Rectal smooth muscle tissue (tissue), 1 donor: ENCODE data around the gene MIEN1.

Source experiments
- H3K27ac ChIP-seq: one replicate; pipeline ENCODE4 v1.7.0; 2013; ENCODE audit warnings: low read depth, low read length, inconsistent platforms
- H3K27me3 ChIP-seq: one replicate; pipeline ENCODE4 v1.7.0; 2013; ENCODE audit warnings: low read length; ENCODE audit not compliant: control insufficient read depth, insufficient read depth
- H3K36me3 ChIP-seq: one replicate; pipeline ENCODE4 v1.7.0; 2013; ENCODE audit warnings: low read length; ENCODE audit not compliant: control insufficient read depth, insufficient read depth
- H3K4me1 ChIP-seq: one replicate; pipeline ENCODE4 v1.7.0; 2013; ENCODE audit warnings: low read length; ENCODE audit not compliant: control insufficient read depth, insufficient read depth
- H3K4me3 ChIP-seq: one replicate; pipeline ENCODE4 v1.7.0; 2013; ENCODE audit warnings: low read length
- H3K9ac ChIP-seq: one replicate; pipeline ENCODE4 v1.7.0; 2013; ENCODE audit warnings: low read length

MIEN1 gene, protein sequence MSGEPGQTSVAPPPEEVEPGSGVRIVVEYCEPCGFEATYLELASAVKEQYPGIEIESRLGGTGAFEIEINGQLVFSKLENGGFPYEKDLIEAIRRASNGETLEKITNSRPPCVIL

DNA sequence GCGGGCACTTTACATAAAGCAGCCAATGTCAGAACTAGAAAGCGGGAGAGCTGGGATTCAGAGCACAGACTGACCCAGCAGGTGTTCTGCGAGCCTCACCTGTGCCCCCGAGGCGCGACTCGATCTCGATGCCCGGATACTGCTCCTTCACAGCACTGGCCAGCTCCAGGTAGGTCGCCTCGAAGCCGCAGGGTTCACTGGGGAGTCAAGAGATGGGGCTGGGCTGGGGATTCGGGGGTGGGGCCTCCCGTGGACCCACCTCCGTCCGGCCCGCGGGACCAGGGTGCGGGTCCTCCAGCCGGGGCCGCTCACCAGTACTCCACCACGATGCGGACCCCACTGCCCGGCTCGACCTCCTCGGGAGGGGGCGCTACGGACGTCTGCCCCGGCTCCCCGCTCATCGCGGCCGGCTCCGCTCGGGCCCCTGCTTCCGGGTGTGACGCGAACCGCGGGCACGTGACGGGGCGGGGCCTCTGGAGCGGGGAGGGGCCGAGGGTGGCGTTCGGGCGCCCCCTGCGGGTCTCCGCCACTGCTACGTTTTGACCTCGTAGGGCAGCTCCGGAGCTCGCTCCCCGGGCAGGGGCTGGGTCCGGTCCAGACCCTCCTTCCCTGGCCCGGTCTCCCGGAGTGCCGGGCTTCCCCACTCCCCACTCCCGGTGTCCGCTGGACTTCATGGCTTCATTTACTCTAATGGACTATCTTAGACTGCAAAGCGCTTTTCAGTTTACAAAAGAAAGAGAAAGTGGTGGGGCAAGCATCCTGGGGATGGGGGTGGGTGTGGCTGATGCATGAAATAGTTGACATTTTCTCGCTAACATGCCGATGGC is at the start of gene MIEN1:
TSS of gene MIEN1 (minus strand) at position 438 of the 827 bp plus-strand sequence. CDS start at position 401, 37 bp downstream.
- no peaks in the 10 kb centered on the region for H3K27me3 ChIP-seq
- peak within 1 kb of the TSS; percentile 83 for H3K4me3 ChIP-seq
- peaks cover 5% of the 10 kb centered on the region for H3K4me1 ChIP-seq
- H3K27ac ChIP-seq = peak within 1 kb of the TSS; percentile 84
- peak within 1 kb of the TSS; percentile 81 for H3K9ac ChIP-seq
- H3K36me3 ChIP-seq = peaks cover 13% of the 10 kb centered on the region

DNA sequence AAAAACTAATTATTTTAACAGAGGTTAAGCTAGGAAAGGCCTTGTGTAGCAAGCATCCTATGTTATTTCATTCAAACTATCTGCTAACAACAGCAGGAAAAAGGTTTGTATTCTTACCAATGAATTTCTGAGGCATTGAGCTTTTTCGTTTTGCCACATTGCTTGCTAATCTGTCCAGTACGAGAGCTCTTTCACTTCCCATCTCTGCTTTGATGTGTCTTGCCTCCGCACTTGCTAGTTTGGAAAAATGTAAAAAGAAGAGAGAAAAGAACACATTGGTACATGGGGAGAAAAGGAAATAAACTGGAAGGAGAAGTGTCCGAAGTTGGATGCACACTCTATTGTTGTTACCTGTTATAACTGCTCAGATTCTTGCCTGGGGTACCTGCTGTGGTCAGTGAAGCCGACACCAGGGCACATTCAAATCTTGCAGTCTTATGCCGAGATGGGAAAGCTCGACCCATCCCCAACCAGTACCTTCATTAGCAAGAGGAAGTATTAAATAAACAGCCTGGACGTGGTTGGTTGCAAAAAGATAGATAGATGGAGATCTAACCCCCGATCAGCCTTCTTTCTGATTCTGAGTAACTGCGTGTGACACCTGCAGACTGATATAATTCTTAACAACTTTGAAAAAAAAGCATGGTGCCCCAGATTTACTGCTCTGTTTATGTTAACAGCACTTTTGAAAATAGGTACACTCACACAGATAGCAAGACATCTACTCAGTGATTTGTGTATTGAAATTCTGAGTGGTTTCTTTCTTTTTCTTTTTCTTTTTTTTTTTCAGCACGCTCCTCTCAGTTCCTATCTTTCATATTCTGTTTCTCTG is 47.4 kb upstream of the MIEN1 start:
- no peaks in the 10 kb centered on the region for H3K4me1 ChIP-seq
- no peak overlapping the region for H3K9ac ChIP-seq
- no peaks in the 10 kb centered on the region for H3K27me3 ChIP-seq
- peak overlapping the region; percentile 23 for H3K4me3 ChIP-seq
- no peaks in the 10 kb centered on the region for H3K36me3 ChIP-seq
- no peak overlapping the region for H3K27ac ChIP-seq

DNA sequence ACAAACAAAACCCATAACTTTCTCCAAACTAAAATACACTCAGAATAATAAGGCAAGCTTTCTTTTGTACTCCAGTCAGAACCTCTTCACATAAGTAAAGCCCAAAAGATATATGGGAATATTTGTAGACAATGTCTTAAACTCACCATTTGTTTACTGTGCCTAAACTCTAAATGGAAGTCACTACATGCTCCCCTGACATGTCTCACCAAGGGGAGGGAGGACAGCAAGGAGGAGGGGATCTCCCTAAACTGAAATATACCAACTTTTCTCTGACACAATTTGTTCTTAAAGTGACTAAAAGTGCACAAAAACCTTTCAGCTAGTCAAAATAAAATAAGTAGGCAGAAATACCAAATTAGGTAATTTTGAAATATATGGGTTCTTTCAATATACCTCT is 45.9 kb upstream of the MIEN1 start:
- no peaks in the 10 kb centered on the region for H3K27me3 ChIP-seq
- no peak overlapping the region for H3K9ac ChIP-seq
- no peaks in the 10 kb centered on the region for H3K4me1 ChIP-seq
- no peaks in the 10 kb centered on the region for H3K36me3 ChIP-seq
- H3K27ac ChIP-seq = no peak overlapping the region
- H3K4me3 ChIP-seq = no peak overlapping the region

DNA sequence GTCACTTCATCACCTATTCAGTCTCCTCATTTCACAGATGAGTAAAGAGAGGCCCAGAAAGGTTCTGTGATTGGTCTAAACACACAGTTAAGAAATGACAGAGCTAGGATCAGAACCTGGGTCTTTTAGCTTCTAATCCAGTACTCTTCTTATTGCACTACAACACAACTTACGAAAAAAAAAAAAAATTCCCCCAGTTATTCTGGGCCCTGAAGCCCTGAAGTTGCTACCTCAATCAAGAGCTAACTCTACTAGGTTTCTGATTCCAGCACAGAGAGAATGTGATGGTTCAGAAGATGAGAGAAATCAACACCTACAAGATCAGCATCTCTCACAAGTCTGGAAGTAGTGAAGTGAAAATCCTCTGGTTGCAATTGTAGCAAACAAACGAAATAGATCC is 44.7 kb upstream of the MIEN1 start:
- H3K27me3 ChIP-seq = no peaks in the 10 kb centered on the region
- H3K9ac ChIP-seq = no peak overlapping the region
- no peak overlapping the region for H3K4me3 ChIP-seq
- no peak overlapping the region for H3K27ac ChIP-seq
- no peaks in the 10 kb centered on the region for H3K36me3 ChIP-seq
- no peaks in the 10 kb centered on the region for H3K4me1 ChIP-seq

DNA sequence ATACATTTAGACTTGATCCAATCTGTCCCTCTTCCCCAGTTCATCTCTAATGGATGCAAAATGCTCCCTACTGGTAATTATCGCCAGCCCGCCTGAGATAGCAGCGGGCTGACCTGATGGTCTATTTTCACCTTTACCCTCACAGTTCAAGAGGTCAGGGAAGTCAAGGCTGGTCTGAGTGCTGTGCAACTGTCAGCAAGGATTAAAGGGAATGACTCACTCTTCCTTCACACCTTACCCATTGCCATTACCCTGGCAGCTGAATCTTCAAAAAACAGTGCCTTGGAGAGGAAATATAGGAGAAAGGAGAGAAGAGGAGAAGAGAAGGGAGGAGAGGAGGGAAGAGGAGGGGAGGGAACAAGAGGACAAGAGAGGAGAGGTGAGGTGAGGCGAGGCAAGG is 43.7 kb upstream of the MIEN1 start:
- H3K27ac ChIP-seq = no peak overlapping the region
- no peaks in the 10 kb centered on the region for H3K4me1 ChIP-seq
- no peak overlapping the region for H3K4me3 ChIP-seq
- H3K9ac ChIP-seq = no peak overlapping the region
- no peaks in the 10 kb centered on the region for H3K36me3 ChIP-seq
- no peaks in the 10 kb centered on the region for H3K27me3 ChIP-seq

DNA sequence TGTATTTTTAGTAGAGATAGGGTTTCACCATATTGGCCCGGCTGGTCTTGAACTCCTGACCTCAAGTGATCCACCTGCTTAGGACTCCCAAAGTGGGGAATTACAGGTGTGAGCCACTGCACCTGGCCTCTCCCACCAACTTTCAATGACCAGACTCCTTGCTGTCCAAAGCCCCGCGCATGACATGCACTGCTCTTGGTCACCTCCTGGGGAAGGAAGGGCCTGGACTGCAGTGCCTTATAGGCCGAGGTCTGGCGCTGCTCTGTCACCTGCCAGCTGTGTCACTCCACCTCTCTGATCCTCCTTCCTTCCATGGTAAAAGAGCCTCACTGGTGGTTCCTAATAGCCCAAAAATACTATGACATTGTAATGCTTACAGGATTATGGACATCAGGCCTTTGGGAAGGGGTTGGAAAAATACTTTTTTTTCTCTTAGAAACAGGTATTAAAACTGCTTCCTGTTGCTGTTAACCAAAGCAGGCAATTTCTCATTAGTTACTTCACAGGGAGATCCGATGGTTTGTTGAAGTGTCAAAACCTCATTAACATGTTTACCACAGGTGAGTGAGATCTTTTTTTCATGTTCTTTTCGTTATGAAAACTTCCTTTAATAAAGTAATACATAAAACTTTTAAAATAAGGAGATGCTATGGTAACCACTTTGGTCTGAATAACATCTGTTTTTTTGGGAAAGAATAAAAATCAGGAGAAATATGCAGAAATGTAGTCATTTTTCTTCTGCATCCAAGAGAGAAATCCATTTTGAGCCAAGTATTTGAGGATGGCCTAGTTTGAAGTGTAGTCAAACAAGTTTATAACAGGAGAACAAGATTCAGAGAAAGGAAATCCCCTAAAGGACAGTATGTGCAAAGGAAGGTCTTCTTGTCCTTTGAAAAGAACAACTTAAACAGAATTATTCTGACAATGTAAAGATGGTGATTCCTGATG is 42.9 kb upstream of the MIEN1 start:
- Histone ChIP-seq H3K9ac (no peak overlapping the region), H3K36me3 (no peaks in the 10 kb centered on the region), H3K27ac (no peak overlapping the region), H3K4me3 (no peak overlapping the region), H3K4me1 (no peaks in the 10 kb centered on the region), H3K27me3 (no peaks in the 10 kb centered on the region)

DNA sequence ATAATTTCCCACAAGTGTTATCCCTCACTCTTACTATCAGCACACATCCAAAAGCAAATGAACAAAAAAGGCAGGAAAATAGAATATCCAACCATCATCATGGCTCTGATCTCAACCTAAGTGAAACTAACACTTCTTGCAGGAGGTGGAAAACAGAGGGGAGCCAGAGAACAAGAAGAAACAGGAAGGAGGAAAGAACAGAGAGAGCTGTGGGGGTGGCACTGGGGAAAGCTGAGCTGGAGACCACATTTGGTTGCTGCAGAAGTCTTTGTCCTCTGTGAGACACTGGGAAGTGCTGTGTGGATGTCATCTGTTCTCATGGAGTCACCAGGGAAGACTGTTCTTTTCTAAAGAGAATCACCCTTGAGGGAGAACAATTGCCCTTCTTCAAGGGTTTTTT is 42.1 kb upstream of the MIEN1 start:
- no peak overlapping the region for H3K4me3 ChIP-seq
- no peak overlapping the region for H3K27ac ChIP-seq
- no peaks in the 10 kb centered on the region for H3K27me3 ChIP-seq
- H3K36me3 ChIP-seq = no peaks in the 10 kb centered on the region
- H3K9ac ChIP-seq = no peak overlapping the region
- no peaks in the 10 kb centered on the region for H3K4me1 ChIP-seq

DNA sequence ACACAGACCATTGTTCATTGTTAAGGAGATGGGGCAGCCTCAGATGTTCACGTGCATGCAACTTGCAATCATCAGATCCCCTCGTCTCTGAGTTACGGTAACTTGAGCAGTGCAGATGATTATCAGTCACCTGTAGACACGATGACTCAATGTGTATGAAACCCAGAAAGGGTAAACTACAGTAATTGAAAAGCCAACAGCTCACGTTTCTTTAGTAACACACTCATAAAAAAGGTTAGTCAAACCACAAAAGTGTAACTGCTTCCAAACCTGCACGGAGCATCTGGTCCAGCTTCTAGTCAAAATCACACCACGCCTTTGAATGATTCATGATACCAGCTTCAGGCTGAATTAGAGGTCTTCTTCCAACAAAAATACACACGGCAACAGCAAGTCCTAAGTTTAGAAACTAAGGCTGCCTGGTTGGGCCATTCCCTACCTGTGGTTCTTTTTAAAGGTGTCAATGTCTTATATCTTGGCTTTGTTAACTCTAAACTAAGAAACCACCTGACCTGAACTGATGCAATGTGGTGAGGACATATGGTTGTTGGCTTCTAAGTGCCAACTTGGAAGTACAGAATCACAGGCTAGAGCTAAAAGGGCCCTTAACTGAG is 39.7 kb upstream of the MIEN1 start:
- no peak overlapping the region for H3K27ac ChIP-seq
- H3K4me3 ChIP-seq = no peak overlapping the region
- H3K27me3 ChIP-seq = no peaks in the 10 kb centered on the region
- H3K36me3 ChIP-seq = no peaks in the 10 kb centered on the region
- no peak overlapping the region for H3K9ac ChIP-seq
- no peaks in the 10 kb centered on the region for H3K4me1 ChIP-seq

DNA sequence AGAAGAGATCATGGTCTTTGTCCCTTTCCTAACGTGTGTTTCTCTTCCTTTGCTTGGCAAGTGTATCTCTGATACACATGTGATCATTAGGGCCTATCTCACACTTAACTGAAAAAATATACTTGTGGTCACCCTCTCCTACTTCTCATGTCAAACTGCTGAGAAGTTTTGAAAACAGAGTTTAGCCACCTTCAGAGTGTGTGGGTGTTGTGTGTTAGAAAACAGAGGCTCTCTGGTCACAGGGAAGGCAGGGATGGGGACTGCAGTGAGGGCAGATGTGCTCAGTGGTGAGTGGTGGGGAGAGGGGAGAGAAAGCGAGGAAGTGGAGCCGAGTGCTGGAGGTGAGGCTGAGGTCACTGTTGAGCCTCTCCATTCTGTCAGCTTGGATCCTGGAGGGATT is 36.8 kb upstream of the MIEN1 start:
- Histone ChIP-seq H3K36me3 (no peaks in the 10 kb centered on the region), H3K27me3 (no peaks in the 10 kb centered on the region), H3K27ac (no peak overlapping the region), H3K4me3 (no peak overlapping the region), H3K4me1 (no peaks in the 10 kb centered on the region), H3K9ac (no peak overlapping the region)

DNA sequence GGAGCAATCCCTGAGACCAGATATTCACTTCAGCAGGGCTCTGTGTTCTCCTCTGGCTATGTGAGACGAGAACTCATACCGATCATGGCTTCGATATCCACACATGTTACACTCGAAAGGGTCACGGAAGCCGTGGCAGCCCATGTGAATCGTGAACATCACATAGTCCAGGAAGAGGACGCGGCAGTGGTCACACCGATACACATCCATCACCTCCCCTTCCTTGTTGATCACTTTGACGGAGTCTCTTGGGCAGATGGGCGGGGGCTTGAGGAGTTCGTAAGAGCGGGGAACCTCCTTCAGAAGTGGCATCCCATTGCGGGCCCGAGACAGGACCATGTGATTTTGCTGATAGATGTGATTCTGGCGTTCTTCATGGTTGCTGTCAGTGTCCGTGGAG is 35.4 kb upstream of the MIEN1 start:
- no peaks in the 10 kb centered on the region for H3K27me3 ChIP-seq
- H3K4me3 ChIP-seq = no peak overlapping the region
- no peaks in the 10 kb centered on the region for H3K36me3 ChIP-seq
- H3K4me1 ChIP-seq = no peaks in the 10 kb centered on the region
- no peak overlapping the region for H3K9ac ChIP-seq
- H3K27ac ChIP-seq = no peak overlapping the region

DNA sequence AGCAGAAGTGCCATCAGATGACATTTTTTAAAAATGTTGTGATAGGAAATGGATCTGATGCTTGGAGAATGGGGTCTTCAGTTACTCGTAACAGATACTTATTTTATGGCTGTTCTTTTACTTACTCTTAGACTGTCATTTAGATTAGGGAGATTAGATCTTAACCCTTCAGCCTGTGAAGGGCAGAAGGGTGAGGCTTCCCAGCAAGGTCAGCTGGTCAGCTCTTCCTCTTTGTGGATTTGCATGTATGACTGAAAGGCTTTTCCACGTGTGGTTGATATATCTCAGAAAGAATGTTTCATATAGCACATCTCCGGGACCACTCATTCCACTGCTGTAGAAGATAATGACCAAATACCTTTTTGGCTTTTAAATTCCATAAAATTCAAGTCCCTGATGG is 34.8 kb upstream of the MIEN1 start:
- Histone ChIP-seq H3K27me3 (no peaks in the 10 kb centered on the region), H3K36me3 (no peaks in the 10 kb centered on the region), H3K4me1 (no peaks in the 10 kb centered on the region), H3K27ac (no peak overlapping the region), H3K4me3 (no peak overlapping the region), H3K9ac (no peak overlapping the region)
